Osteocyte (in vitro differentiated cells): Measurements from ENCODE around the gene VMP1. TPM values are rescaled to one million over a fixed set of nuclear protein-coding genes. Genes with fewer than 3 reads are reported as not detected.
"Not testable (repeated sequence)": the region's sequence is repeated elsewhere in the genome, so short reads cannot be mapped to it uniquely, and the experiment has no call there.

Experiments used
- DNase-seq: peaks from one replicate; pipeline ENCODE4 v3.0.0; 2021; ENCODE audit warnings: mixed read lengths; ENCODE audit not compliant: unreplicated experiment; ENCODE audit errors: extremely low spot score
- H3K27ac Mint-ChIP-seq: one replicate; pipeline ENCODE4 v1.8.0; 2021; ENCODE audit warnings: mild to moderate bottlenecking, mixed read lengths; ENCODE audit not compliant: unreplicated experiment
- H3K27me3 Mint-ChIP-seq: one replicate; pipeline ENCODE4 v1.8.0; 2021; ENCODE audit warnings: mixed read lengths; ENCODE audit not compliant: unreplicated experiment
- H3K36me3 Mint-ChIP-seq: one replicate; pipeline ENCODE4 v1.8.0; 2021; ENCODE audit warnings: mixed read lengths; ENCODE audit not compliant: unreplicated experiment
- H3K4me1 Mint-ChIP-seq: one replicate; pipeline ENCODE4 v1.8.0; 2021; ENCODE audit warnings: mixed read lengths; ENCODE audit not compliant: unreplicated experiment
- H3K4me3 Mint-ChIP-seq: one replicate; pipeline ENCODE4 v1.8.0; 2021; ENCODE audit warnings: mild to moderate bottlenecking, moderate library complexity, mixed read lengths; ENCODE audit not compliant: unreplicated experiment
- H3K9me3 Mint-ChIP-seq: one replicate; pipeline ENCODE4 v1.8.0; 2021; ENCODE audit warnings: mixed read lengths; ENCODE audit not compliant: unreplicated experiment
- total RNA-seq: library from RNA; stranded (reverse); gene quantifications from 2 replicates; pipeline ENCODE4 v1.2.1, GENCODE V29; 2021
- TF ChIP-seq, protein P1 (sequence below): fragments of 200-600 bp; sonication (generic); IDR thresholded peaks from 2 replicates; pipeline ENCODE4 v1.5.0; 2021; ENCODE audit warnings: antibody characterized with exemption, mild to moderate bottlenecking, moderate library complexity

VMP1 gene
- total RNA-seq, 1 donor from 2014 or later: 468 TPM

DNA sequence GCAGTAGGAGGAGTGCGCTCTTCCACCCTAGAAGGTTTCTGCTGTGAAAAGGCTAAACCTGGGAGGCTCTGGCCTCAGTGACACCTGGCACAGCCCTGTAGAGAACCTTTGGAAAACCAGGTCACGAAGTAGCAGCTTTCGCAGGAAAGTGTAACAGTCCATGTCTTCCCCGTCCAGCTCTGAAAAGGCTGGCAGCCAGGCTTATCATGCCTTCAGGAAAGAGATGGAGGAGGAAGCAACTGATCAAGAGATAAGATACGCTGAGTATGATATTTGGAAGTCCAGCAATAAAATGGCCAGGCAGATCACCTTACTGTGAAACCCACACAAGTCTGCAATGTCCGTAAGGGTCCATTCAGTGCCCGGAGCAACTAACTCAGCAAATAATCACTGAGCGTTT, 163.0 kb downstream of the VMP1 start:
- H3K4me3 Mint-ChIP-seq: no peak overlapping the region
- DNase-seq: no peak
- H3K4me1 Mint-ChIP-seq: no peaks in the 10 kb centered on the region
- TF ChIP-seq, protein P1, sequence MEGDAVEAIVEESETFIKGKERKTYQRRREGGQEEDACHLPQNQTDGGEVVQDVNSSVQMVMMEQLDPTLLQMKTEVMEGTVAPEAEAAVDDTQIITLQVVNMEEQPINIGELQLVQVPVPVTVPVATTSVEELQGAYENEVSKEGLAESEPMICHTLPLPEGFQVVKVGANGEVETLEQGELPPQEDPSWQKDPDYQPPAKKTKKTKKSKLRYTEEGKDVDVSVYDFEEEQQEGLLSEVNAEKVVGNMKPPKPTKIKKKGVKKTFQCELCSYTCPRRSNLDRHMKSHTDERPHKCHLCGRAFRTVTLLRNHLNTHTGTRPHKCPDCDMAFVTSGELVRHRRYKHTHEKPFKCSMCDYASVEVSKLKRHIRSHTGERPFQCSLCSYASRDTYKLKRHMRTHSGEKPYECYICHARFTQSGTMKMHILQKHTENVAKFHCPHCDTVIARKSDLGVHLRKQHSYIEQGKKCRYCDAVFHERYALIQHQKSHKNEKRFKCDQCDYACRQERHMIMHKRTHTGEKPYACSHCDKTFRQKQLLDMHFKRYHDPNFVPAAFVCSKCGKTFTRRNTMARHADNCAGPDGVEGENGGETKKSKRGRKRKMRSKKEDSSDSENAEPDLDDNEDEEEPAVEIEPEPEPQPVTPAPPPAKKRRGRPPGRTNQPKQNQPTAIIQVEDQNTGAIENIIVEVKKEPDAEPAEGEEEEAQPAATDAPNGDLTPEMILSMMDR: no peak
- H3K27ac Mint-ChIP-seq: no peak overlapping the region
- peaks cover 4% of the 10 kb centered on the region for H3K36me3 Mint-ChIP-seq
- H3K9me3 Mint-ChIP-seq: no peaks in the 10 kb centered on the region
- no peaks in the 10 kb centered on the region for H3K27me3 Mint-ChIP-seq

- TF ChIP-seq, protein P1: no peak
- H3K9me3 Mint-ChIP-seq: no peaks in the 10 kb centered on the region
- H3K36me3 Mint-ChIP-seq: peaks cover 6% of the 10 kb centered on the region
- no peak overlapping the region for H3K4me3 Mint-ChIP-seq
- no peak for DNase-seq
- H3K27me3 Mint-ChIP-seq: no peaks in the 10 kb centered on the region
- no peak overlapping the region for H3K27ac Mint-ChIP-seq
- H3K4me1 Mint-ChIP-seq: no peaks in the 10 kb centered on the region
Observed at GRCh38 chr17:59872351-59872750, 164.9 kb downstream of the VMP1 start.

DNA sequence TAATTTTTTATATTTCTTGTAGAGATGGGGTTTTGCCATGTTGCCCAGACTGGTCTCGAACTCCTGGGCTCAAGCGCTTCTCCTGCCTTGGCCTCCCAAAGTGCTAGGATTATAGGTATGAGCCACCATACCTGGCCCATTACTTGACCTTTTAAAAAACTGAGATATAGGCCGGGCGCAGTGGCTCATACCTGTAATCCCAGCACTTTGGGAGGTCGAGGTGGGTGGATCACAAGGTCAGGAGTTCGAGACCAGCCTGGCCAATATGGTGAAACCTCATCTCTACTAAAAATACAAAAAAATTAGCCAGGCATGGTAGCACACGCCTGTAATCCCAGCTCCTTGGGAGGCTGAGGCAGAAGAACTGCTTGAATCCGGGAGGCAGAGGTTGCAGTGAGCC, 166.0 kb downstream of the VMP1 start:
- H3K36me3 Mint-ChIP-seq: peaks cover 14% of the 10 kb centered on the region
- H3K9me3 Mint-ChIP-seq, H3K4me3 Mint-ChIP-seq, H3K27ac Mint-ChIP-seq, DNase-seq, H3K4me1 Mint-ChIP-seq, H3K27me3 Mint-ChIP-seq: not testable (repeated sequence)

- DNase-seq: no peak
- Mint-ChIP-seq H3K36me3 (peaks cover 14% of the 10 kb centered on the region), H3K4me3 (no peak overlapping the region), H3K4me1 (no peaks in the 10 kb centered on the region), H3K27me3 (no peaks in the 10 kb centered on the region), H3K9me3 (no peaks in the 10 kb centered on the region), H3K27ac (no peak overlapping the region)
- TF ChIP-seq, protein P1: no peak
Observed at GRCh38 chr17:59874376-59874775, 166.9 kb downstream of the VMP1 start.

- DNase-seq: no peak
- TF ChIP-seq, protein P1: no peak
- Mint-ChIP-seq H3K9me3 (no peaks in the 10 kb centered on the region), H3K27me3 (no peaks in the 10 kb centered on the region), H3K36me3 (peaks cover 16% of the 10 kb centered on the region), H3K4me1 (no peaks in the 10 kb centered on the region), H3K27ac (no peak overlapping the region), H3K4me3 (no peak overlapping the region)
Observed at GRCh38 chr17:59876107-59876506, 168.7 kb downstream of the VMP1 start.

GRCh38 chr17:59877965-59878364, 170.5 kb downstream of the VMP1 start:
- no peak for DNase-seq
- H3K4me1 Mint-ChIP-seq: no peaks in the 10 kb centered on the region
- H3K27me3 Mint-ChIP-seq: no peaks in the 10 kb centered on the region
- no peaks in the 10 kb centered on the region for H3K9me3 Mint-ChIP-seq
- TF ChIP-seq, protein P1: no peak
- peaks cover 16% of the 10 kb centered on the region for H3K36me3 Mint-ChIP-seq
- H3K27ac Mint-ChIP-seq: no peak overlapping the region
- no peak overlapping the region for H3K4me3 Mint-ChIP-seq
